Sciatic nerve (tissue), 2 donors: ENCODE data around the gene PCDHGA12. TPM values are rescaled to one million over a fixed set of nuclear protein-coding genes. Genes with fewer than 3 reads are reported as not detected.
"Not testable (repeated sequence)": the region's sequence is repeated elsewhere in the genome, so short reads cannot be mapped to it uniquely, and the experiment has no call there.

Experiments used
- ATAC-seq: fragments of 200-7000 bp; cut with Tn5 transposase; one replicate; pipeline ENCODE4 v1.9.1; 2020; ENCODE audit warnings: mild to moderate bottlenecking, moderate library complexity
- DNase-seq: peaks from one replicate; pipeline ENCODE4 v3.0.0-alpha.2; 2020; ENCODE audit warnings: low spot score
- intact Hi-C: fragments of 100-400 bp; cut with DNase I; formaldehyde crosslinking; loops from one replicate; pipeline ENCODE4 v1.14.2; 2022
- total RNA-seq: library from RNA; stranded (reverse); fragmentation: NEBNext Ultra II Directional; extraction: Animal tissue kit (Norgen Biotek cat#: 25700); gene quantifications from one replicate; pipeline ENCODE4 v1.2.1, GENCODE V29; 2021
- donor health status: DM: no; HTN: no; CAD: no.
- donor health status: DM: no; HTN: no; CAD: no.

The PCDHGA12 gene
- total RNA-seq, 1 donor from 2014 or later, result 12.1 TPM

DNA sequence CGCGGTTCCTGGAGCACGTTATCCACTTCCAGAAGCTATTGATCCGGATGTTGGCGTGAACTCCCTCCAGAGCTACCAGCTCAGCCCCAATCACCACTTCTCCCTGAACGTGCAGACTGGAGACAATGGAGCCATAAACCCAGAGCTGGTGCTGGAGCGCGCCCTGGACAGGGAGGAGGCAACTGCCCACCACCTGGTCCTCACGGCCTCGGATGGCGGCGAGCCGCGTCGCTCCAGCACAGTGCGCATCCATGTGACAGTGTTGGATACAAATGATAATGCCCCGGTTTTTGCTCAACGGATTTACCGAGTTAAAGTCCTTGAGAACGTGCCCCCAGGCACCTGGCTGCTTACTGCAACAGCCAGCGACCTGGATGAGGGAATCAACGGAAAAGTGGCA, 26.9 kb upstream of the PCDHGA12 start:
- ATAC-seq, result no peak
- intact Hi-C loops, result no loop called here
- DNase-seq, result no peak

DNA sequence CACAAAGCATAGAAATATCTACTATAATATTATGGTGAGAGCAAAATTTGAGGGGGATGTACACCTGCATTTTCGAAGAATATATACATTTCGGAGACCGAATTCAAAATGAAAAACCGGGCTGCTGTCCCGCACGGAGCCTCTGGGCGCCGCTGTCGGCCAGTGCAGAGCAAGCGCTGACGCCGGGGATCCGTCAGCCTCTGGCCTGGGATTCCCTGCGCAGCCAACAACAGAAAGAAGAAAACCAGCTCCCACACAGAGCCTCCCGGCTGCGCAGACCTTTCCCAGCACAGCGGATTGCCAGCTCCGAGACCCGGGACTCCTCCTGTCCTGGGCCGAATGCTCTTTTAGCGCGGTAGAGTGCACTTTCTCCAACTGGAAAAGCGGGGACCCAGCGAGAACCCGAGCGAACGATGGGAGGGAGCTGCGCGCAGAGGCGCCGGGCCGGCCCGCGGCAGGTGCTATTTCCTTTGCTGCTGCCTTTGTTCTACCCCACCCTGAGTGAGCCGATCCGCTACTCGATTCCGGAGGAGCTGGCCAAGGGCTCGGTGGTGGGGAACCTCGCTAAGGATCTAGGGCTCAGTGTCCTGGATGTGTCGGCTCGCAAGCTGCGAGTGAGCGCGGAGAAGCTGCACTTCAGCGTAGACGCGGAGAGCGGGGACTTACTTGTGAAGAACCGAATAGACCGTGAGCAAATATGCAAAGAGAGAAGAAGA, 22.4 kb upstream of the PCDHGA12 start, which contains the start of gene PCDHGB6:
TSS of gene PCDHGB6 (plus strand) at position 232 of the 716 bp plus-strand sequence. CDS start at position 414, 182 bp downstream.
- ATAC-seq, result peak; percentile 84
- peak; percentile 66 for DNase-seq
- intact Hi-C loops, result not testable (repeated sequence)

DNA sequence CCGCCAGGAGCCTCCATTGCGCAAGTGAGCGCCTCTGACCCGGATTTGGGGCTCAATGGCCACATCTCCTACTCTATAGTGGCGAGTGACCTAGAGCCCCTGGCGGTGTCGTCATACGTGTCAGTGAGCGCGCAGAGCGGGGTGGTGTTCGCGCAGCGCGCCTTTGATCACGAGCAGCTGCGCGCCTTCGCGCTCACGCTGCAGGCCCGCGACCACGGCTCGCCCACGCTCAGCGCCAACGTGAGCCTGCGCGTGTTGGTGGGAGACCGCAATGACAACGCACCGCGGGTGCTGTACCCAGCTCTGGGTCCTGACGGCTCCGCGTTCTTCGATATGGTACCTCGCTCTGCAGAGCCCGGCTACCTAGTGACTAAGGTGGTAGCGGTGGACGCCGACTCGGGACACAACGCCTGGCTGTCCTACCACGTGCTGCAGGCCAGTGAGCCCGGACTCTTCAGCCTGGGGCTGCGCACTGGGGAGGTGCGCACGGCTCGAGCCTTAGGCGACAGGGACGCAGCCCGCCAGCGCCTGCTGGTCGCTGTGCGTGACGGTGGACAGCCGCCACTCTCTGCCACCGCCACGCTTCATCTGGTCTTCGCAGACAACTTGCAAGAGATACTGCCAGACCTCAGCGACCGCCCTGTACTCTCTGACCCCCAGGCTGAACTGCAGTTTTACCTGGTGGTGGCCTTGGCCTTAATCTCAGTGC, 20.6 kb upstream of the PCDHGA12 start:
- DNase-seq (no peak), ATAC-seq (no peak)
- intact Hi-C loops, result no loop called here

DNA sequence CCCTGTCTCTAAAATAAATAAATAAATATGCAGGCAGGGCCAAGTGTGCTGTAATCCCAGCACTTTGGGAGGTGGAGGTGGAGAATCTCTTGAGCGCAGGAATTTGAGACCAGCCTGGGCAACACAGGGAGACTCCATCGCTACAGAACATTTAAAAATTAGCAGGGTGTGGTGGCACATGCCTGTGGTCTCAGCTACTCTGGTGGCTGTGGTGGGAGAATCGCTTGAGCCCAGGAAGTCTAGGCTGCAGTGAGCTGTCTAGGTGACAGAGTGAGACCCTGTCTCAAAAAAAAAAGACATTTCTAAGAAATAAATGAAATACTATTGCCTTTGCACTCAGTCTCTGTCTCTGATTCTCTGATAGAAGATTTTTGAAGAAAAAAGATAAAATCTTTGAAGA, 18.7 kb upstream of the PCDHGA12 start:
- ATAC-seq (no peak), DNase-seq (no peak)
- intact Hi-C loops, result no loop called here

DNA sequence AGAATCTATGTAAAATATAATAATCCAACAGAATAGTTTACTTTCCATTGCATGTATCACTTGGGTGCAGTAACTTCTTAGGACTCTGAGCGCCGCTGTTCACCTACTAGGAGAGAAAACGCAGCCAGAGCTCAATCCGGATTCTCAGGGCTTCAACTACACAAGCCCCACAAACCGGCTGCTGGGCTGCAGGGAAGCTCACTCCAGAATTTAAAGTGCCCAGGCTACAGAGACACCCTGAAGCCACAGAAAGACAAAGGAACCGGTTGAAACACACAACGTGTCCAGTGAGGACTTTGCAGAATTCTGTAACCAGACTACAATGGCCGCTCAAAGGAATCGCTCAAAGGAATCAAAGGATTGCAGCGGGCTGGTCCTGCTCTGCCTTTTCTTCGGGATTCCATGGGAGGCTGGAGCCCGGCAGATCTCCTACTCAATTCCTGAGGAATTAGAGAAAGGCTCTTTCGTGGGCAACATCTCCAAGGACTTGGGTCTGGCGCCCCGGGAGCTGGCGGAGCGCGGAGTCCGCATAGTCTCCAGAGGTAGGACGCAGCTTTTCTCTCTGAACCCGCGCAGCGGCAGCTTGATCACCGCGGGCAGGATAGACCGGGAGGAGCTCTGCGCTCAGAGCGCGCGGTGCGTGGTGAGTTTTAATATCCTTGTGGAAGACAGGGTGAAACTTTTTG, 17.3 kb upstream of the PCDHGA12 start, which contains the start of gene PCDHGA10:
TSS of gene PCDHGA10 (plus strand) at position 134 of the 686 bp plus-strand sequence. CDS start at position 323, 189 bp downstream.
- ATAC-seq (peak; percentile 39), DNase-seq (peak; percentile 59)
- intact Hi-C loops, result no loop called here

DNA sequence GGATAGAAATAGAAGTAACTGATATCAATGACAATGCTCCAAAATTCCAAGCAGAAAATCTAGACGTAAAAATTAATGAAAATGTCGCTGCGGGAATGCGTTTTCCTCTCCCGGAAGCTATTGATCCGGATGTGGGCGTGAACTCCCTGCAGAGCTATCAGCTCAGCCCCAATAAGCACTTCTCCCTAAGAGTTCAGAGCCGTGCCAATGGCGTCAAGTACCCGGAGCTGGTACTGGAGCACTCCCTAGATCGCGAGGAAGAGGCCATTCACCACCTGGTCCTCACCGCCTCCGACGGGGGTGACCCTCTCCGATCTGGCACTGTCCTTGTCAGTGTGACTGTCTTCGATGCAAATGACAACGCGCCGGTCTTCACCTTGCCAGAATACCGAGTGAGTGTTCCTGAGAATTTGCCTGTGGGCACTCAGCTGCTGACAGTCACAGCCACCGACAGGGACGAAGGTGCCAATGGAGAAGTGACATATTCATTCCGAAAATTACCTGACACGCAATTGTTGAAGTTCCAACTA, 16.7 kb upstream of the PCDHGA12 start:
- DNase-seq, result no peak
- intact Hi-C loops, result no loop called here
- ATAC-seq, result no peak

DNA sequence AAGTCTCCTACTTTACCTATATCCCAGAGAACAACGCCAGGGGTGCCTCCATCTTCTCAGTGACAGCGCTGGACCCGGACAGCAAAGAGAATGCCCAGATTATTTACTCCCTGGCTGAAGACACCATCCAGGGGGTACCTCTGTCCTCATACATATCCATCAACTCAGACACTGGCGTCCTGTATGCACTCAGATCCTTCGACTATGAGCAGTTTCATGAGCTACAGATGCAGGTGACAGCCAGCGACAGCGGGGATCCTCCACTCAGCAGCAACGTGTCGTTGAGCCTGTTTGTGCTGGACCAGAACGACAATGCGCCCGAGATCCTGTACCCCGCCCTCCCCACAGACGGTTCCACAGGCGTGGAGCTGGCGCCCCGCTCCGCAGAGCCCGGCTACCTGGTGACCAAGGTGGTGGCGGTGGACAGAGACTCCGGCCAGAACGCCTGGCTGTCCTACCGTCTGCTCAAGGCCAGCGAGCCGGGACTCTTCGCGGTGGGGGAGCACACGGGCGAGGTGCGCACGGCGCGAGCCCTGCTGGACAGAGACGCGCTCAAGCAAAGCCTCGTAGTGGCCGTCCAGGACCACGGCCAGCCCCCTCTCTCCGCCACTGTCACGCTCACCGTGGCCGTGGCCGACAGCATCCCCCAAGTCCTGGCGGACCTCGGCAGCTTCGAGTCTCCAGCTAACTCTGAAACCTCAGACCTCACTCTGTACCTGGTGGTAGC, 15.6 kb upstream of the PCDHGA12 start:
- ATAC-seq, DNase-seq, intact Hi-C loops: not testable (repeated sequence)

DNA sequence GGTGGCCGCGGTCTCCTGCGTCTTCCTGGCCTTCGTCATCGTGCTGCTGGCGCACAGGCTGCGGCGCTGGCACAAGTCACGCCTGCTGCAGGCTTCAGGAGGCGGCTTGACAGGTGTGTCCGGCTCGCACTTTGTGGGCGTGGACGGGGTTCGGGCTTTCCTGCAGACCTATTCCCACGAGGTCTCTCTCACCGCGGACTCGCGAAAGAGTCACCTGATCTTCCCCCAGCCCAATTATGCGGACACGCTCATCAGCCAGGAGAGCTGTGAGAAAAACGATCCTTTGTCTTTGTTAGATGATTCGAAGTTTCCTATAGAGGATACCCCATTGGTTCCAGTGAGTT, 15.1 kb upstream of the PCDHGA12 start:
- DNase-seq, ATAC-seq, intact Hi-C loops: not testable (repeated sequence)

DNA sequence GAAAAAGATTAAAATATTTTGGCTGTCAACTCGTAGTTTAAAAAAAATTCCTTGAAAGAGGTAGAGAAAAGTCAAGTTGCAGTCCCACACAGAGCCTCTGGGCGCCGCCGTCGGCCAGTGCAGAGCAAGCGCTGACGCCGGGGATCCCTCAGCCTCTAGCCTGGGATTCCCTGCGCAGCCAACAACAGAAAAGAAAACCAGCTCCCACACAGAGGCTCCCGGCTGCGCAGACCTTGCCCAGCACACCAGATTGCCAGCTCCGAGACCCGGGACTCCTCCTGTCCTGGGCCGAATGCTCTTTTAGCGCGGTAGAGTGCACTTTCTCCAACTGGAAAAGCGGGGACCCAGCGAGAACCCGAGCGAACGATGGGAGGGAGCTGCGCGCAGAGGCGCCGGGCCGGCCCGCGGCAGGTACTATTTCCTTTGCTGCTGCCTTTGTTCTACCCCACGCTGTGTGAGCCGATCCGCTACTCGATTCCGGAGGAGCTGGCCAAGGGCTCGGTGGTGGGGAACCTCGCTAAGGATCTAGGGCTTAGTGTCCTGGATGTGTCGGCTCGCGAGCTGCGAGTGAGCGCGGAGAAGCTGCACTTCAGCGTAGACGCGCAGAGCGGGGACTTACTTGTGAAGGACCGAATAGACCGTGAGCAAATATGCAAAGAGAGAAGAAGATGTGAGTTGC, 12.7 kb upstream of the PCDHGA12 start, which contains the start of gene PCDHGB7:
TSS of gene PCDHGB7 (plus strand) at position 184 of the 679 bp plus-strand sequence. CDS start at position 367, 183 bp downstream.
- ATAC-seq (peak; percentile 94), DNase-seq (peak; percentile 78)
- intact Hi-C loops, result not testable (repeated sequence)

DNA sequence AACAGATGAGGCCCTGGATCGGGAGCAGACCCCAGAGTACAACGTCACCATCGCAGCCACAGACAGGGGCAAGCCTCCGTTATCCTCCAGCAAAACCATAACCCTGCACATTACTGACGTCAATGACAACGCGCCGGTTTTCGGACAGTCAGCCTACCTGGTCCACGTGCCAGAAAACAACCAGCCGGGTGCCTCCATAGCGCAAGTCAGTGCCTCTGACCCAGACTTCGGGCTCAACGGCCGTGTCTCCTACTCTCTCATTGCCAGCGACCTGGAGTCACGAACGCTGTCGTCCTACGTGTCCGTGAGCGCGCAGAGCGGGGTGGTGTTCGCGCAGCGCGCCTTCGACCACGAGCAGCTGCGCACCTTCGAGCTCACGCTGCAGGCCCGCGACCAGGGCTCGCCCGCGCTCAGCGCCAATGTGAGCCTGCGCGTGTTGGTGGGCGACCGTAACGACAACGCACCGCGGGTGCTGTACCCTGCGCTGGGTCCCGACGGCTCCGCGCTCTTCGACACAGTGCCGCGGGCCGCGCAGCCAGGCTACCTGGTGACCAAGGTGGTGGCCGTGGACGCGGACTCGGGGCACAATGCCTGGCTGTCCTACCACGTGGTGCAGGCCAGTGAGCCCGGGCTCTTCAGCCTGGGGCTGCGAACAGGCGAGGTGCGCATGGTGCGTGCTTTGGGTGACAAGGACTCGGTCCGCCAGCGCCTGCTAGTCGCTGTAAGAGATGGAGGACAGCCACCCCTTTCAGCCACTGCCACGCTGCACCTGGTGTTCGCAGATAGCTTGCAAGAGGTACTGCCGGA, 11.0 kb upstream of the PCDHGA12 start:
- intact Hi-C loops, result no loop called here
- DNase-seq (peak; percentile 52), ATAC-seq (no peak)

DNA sequence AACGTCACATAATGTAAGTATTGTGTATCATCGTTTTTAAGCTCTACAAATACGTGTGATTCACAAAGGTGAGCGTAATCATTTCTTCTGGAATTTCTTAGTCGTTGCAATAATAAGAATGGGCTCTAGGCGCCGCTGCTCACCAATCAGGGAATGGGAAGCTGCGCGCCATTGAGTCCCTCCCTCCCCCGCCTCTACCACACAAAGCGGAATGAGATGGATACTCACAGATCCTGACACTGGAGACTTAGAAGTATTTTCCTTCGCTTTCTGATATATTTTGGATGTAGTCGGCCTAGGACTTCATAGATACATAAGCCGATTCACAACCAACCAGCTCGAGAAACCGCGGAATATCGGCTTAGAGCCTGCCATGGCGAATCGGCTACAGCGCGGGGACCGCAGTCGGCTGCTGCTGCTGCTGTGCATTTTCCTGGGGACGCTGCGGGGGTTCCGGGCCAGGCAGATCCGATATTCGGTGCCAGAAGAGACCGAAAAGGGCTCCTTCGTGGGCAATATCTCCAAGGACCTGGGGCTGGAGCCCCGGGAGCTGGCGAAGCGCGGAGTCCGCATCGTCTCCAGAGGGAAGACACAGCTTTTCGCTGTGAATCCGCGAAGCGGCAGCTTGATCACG, 9.3 kb upstream of the PCDHGA12 start, which contains the start of gene PCDHGA11:
TSS of gene PCDHGA11 (plus strand) at position 197 of the 634 bp plus-strand sequence. CDS start at position 374, 177 bp downstream.
- DNase-seq, result peak; percentile 60
- intact Hi-C loops, result loop anchor here (10.0 kb wide), 1 partner anchor 124 kb away; no protein-coding TSS in a partner anchor
- ATAC-seq, result no peak

DNA sequence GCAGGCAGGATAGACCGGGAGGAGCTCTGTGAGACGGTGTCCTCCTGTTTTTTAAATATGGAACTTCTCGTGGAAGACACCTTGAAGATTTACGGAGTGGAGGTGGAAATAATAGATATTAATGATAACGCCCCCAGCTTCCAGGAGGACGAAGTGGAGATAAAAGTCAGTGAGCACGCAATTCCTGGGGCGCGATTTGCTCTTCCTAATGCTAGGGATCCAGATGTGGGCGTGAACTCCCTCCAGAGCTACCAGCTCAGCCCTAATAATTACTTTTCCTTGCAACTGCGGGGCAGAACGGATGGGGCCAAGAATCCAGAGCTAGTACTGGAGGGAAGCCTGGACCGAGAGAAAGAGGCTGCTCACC, 8.8 kb upstream of the PCDHGA12 start:
- no peak for ATAC-seq
- intact Hi-C loops, result loop anchor here (10.0 kb wide), 1 partner anchor 123 kb away; no protein-coding TSS in a partner anchor
- no peak for DNase-seq

DNA sequence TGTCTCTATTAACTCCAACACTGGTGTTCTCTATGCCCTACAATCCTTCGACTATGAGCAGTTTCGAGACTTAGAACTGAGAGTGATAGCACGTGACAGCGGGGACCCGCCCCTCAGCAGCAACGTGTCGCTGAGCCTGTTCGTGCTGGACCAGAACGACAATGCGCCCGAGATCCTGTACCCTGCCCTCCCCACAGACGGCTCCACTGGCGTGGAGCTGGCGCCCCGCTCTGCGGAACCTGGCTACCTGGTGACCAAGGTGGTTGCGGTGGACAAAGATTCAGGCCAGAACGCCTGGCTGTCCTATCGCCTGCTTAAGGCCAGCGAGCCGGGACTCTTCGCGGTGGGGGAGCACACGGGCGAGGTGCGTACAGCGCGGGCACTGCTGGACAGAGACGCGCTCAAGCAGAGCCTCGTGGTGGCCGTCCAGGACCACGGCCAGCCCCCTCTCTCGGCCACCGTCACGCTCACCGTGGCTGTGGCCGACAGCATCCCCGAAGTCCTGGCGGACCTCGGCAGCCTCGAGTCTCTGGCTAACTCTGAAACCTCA, 7.5 kb upstream of the PCDHGA12 start:
- ATAC-seq, result no peak
- intact Hi-C loops, result loop anchor here (10.0 kb wide), 1 partner anchor 122 kb away; no protein-coding TSS in a partner anchor
- no peak for DNase-seq

DNA sequence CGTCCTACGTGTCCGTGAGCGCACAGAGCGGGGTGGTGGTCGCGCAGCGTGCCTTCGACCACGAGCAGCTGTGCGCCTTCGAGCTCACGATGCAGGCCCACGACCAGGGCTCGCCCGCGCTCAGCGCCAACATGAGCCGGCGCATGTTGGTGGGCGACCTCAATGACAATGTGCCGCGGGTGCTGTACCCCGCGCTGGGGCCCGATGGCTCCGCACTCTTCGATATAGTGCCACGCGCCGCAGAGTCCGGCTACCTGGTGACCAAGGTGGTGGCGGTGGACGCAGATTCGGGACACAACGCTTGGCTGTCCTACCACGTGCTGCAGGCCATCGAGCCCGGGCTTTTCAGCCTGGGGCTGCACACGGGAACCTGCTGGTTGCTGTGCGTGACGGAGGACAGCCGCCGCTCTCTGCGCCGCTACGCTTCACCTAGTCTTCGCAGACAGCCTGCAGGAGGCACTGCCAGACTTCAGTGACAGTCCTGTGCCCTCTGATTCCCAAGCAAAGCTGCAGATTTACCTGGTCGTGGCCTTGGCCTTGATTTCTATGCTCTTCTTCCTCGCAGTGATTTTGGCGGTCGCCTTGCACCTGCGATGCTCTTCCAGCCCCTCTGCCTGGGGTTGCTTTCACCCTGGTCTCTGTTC, 2.4 kb upstream of the PCDHGA12 start:
- no peak for ATAC-seq

DNA sequence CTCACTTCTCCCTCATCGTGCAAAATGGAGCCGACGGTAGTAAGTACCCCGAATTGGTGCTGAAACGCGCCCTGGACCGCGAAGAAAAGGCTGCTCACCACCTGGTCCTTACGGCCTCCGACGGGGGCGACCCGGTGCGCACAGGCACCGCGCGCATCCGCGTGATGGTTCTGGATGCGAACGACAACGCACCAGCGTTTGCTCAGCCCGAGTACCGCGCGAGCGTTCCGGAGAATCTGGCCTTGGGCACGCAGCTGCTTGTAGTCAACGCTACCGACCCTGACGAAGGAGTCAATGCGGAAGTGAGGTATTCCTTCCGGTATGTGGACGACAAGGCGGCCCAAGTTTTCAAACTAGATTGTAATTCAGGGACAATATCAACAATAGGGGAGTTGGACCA, 979 bp downstream of the PCDHGA12 start:
- peak; percentile 63 for ATAC-seq
- intact Hi-C loops, result no loop called here
- no peak for DNase-seq

More for the DNA sequence above, 2.4 kb upstream of the PCDHGA12 start:
- DNase-seq, result no peak
- intact Hi-C loops, result loop anchor here (10.0 kb wide), 1 partner anchor 117 kb away; no protein-coding TSS in a partner anchor

DNA sequence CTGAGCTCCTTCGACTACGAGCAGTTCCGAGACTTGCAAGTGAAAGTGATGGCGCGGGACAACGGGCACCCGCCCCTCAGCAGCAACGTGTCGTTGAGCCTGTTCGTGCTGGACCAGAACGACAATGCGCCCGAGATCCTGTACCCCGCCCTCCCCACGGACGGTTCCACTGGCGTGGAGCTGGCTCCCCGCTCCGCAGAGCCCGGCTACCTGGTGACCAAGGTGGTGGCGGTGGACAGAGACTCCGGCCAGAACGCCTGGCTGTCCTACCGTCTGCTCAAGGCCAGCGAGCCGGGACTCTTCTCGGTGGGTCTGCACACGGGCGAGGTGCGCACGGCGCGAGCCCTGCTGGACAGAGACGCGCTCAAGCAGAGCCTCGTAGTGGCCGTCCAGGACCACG, 2.0 kb downstream of the PCDHGA12 start:
- DNase-seq, ATAC-seq, intact Hi-C loops: not testable (repeated sequence)
